Common myeloid progenitor, CD34-positive (primary cell): Measurements from ENCODE around the gene KLHL22.

ENCODE experiments used
- CTCF ChIA-PET: fragments of 350-600 bp; sonication (Branson Sonifier 250); formaldehyde crosslinking; loops from one replicate; lab custom pipeline; 2021; ENCODE audit warnings: antibody characterized with exemption; lab: Charles Lee
- POLR2A ChIA-PET: fragments of 350-600 bp; sonication (Branson Sonifier 250); formaldehyde crosslinking; loops from one replicate; lab custom pipeline; 2021; ENCODE audit warnings: antibody characterized with exemption; lab: Charles Lee
- DNase-seq, 3 donors: peaks; one replicate each; pipeline versions ENCODE4 v3.0.0 to v3.0.0-alpha.2; 2013
- H3K27ac ChIP-seq, 2 experiments: 1 replicate in 1 of 2; 2 replicates in 1 of 2; pipeline ENCODE4 v1.7.0; 2013; ENCODE audit warnings: inconsistent platforms in 2 of 2, low read length in 2 of 2, mild to moderate bottlenecking in 2 of 2, low read depth in 1 of 2, moderate library complexity in 1 of 2; ENCODE audit not compliant: severe bottlenecking in 2 of 2, insufficient read depth in 1 of 2, poor library complexity in 1 of 2
- H3K27me3 ChIP-seq, 5 experiments: replicated peaks in 2 of 5; 1 replicate in 3 of 5; 2 replicates in 2 of 5; pipeline versions ENCODE4 v1.6.1 to v1.7.0; 2013; ENCODE audit warnings: low read length in 4 of 5, mild to moderate bottlenecking in 2 of 5, moderate library complexity in 2 of 5, inconsistent platforms in 1 of 5; ENCODE audit not compliant: insufficient read depth in 5 of 5, control insufficient read depth in 4 of 5
- H3K36me3 ChIP-seq, 4 experiments: 1 replicate in 2 of 4; 2 replicates in 2 of 4; pipeline versions ENCODE4 v1.6.1 to v1.7.0; 2013; ENCODE audit warnings: low read length in 3 of 4, control low read depth in 1 of 4, mild to moderate bottlenecking in 1 of 4; ENCODE audit not compliant: control insufficient read depth in 4 of 4, insufficient read depth in 4 of 4
- H3K4me1 ChIP-seq, 4 experiments: 1 replicate in 3 of 4; 2 replicates in 1 of 4; pipeline versions ENCODE4 v1.6.1 to v1.7.1; 2013; ENCODE audit warnings: low read length in 3 of 4, mild to moderate bottlenecking in 3 of 4, control low read depth in 1 of 4, inconsistent platforms in 1 of 4, moderate library complexity in 1 of 4; ENCODE audit not compliant: control insufficient read depth in 4 of 4, insufficient read depth in 4 of 4; ENCODE audit errors: control extremely low read depth in 1 of 4
- H3K4me3 ChIP-seq, 7 experiments: 1 replicate in 4 of 7; 2 replicates in 3 of 7; pipeline versions ENCODE4 v1.5.1 to v1.7.0; 2013; ENCODE audit warnings: mild to moderate bottlenecking in 7 of 7, low read length in 6 of 7, moderate library complexity in 6 of 7, inconsistent platforms in 2 of 7, low read depth in 2 of 7, control low read depth in 1 of 7; ENCODE audit not compliant: insufficient read depth in 4 of 7, control insufficient read depth in 1 of 7; ENCODE audit errors: extremely low read depth in 1 of 7
- H3K9me3 ChIP-seq, 5 experiments: 1 replicate in 4 of 5; 2 replicates in 1 of 5; pipeline versions ENCODE4 v1.6.1 to v1.7.1; 2013; ENCODE audit warnings: low read length in 4 of 5, mild to moderate bottlenecking in 2 of 5, inconsistent platforms in 1 of 5, low read depth in 1 of 5, moderate library complexity in 1 of 5; ENCODE audit not compliant: control insufficient read depth in 4 of 5, insufficient read depth in 2 of 5; ENCODE audit errors: control extremely low read depth in 1 of 5
- WGBS: methylation state at CpG from one replicate; pipeline ENCODE4 v1.1.5; 2013; ENCODE audit not compliant: insufficient coverage; 5-methylcytosine and 5-hydroxymethylcytosine counted together

KLHL22 gene

DNA sequence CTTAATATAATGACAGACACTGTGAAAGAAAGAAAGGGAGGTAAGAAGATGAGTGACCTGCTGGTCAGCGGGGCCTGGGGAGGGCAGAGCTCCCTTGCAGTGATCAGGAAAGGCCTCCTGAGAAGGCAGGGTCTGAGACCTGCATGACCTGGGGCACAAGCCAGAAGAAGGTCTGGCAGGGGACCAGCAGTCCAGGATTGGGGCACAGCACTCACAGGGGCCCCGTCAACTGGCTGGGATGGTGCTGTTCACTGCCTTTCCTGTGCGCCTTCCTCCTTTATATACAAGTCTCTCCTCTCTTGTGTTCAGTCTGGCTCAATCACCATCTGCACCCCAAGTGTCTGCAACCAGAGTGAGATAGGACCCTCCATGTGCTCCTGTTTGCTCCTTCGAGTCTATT is 35.7 kb downstream of the KLHL22 start:
- Histone ChIP-seq H3K4me1 (peaks cover 3 to 22% (median 18%) of the 10 kb centered on the region in 4 experiments), H3K36me3 (peaks cover 4 to 46% (median 11%) of the 10 kb centered on the region in 4 experiments), H3K27ac (no peak overlapping the region), H3K4me3 (no peak overlapping the region), H3K9me3 (no peaks in the 10 kb centered on the region), H3K27me3 (no peaks in the 10 kb centered on the region)
- 100% methylated on average over 4 of the region's 4 CpGs for WGBS
- ChIA-PET POLR2A (no interaction called here), CTCF (interaction anchor here (3.3 kb wide), 1 partner anchor 41 kb away, joined by 10 read pairs; no protein-coding TSS in a partner anchor)
- no peak for DNase-seq

DNA sequence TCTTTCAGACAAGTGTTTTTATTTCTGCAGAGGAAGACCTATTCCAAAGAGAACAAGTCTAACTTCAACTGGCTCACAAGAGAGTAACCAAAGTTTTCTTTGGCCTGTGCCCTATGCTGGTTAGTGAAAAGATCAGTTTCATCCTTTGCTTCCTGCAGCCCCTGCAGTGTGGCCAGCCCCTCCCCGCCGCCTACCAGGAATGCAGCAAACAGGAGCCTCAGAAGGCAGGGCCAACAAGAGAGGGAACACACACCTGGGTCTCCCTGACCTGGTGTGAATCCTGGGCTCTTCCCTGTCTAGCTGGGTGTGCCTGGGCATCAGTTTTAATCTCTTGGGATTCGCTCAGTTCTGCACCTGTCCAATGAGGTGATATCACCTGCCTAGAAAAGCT is 36.4 kb downstream of the KLHL22 start:
- WGBS: 97% methylated on average over 3 of the region's 3 CpGs
- Histone ChIP-seq H3K9me3 (no peaks in the 10 kb centered on the region), H3K4me1 (peaks cover 3 to 20% (median 15%) of the 10 kb centered on the region in 4 experiments), H3K4me3 (no peak overlapping the region), H3K27ac (no peak overlapping the region), H3K36me3 (peaks cover 3 to 40% (median 8%) of the 10 kb centered on the region in 4 experiments), H3K27me3 (no peaks in the 10 kb centered on the region)
- POLR2A ChIA-PET: no interaction called here
- CTCF ChIA-PET: interaction anchor here (1.0 to 3.3 kb wide), 2 partner anchors 41 to 51 kb away, joined by 5 to 10 read pairs; no protein-coding TSS in a partner anchor
- DNase-seq: no peak

DNA sequence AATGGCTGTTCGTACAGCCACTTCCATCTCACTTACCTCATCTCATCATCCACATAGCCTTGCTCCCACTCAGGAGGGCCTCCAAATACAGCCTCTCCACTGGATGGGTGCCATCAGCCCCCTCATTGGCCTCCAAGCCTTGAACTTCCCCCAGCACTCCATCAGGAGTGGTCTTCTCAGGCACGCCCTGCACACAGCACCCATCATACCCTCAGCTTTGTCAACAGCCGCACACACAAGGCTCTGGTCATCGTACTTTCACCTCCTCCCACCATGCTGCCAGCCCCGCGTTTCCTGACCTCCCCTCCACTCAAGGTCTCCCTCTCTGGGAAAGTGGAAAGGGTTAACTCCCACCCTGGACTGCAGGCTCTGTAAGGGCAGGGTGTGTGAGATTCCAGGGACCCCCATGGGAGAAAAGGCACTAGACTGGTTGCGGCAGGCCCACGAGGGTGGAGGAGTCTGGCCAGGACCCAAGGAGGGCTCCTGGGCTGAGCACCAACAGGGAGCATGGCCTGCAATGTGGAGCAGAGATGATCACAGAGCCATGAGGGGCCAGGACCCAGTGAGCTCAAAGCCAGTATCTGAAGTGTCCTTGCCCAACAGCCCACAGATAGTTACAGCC is 37.0 kb downstream of the KLHL22 start:
- no peak overlapping the region for H3K4me3 ChIP-seq
- WGBS: 97% methylated on average over 7 of the region's 8 CpGs
- POLR2A ChIA-PET: no interaction called here
- no peaks in the 10 kb centered on the region for H3K27me3 ChIP-seq
- DNase-seq: no peak
- H3K4me1 ChIP-seq: peaks cover 3 to 15% (median 10%) of the 10 kb centered on the region in 4 experiments
- H3K27ac ChIP-seq: no peak overlapping the region
- CTCF ChIA-PET: interaction anchor here (1.0 to 3.3 kb wide), 2 partner anchors 40 to 50 kb away, joined by 5 to 10 read pairs; no protein-coding TSS in a partner anchor
- H3K36me3 ChIP-seq: peaks cover 0 to 39% (median 8%) of the 10 kb centered on the region in 4 experiments
- H3K9me3 ChIP-seq: no peaks in the 10 kb centered on the region

DNA sequence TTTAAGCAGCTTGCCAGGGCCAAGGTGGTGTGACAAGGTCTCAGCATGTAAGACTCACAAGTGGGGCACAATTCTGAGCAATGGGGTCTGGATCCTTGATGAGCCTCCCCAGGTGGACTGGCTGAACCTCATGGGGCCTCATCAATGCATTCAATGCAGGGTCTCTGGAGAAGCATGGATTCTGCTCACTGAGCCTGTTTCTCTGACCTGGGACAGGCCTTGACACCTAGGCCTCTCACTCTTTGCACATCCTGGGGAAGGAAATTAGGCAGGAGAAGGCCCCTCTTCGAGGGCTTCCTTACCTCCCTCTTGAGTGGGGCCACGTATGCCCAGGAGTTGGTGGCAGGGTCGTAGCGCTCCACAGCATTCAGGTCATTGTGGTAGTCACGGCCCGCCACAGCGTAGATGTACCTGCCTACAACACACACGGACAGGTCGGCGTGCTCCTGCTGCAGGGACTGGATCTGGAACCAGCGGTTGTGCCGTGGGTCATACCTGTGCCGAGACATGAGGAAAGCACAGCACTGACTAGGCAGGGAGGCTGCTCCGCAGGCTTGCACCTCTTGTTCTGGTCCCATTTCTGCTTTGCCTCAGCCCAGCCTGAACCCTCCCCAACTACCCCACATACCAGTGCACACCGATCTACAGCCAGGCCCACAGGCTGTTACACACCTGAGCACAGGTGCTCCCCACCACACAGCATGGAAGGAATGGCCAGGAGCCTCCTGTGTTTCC is 37.9 kb downstream of the KLHL22 start:
- Histone ChIP-seq H3K9me3 (no peaks in the 10 kb centered on the region), H3K4me1 (peaks cover 0 to 6% (median 3%) of the 10 kb centered on the region in 4 experiments), H3K27ac (no peak overlapping the region), H3K4me3 (no peak overlapping the region), H3K36me3 (peaks cover 0 to 39% (median 8%) of the 10 kb centered on the region in 4 experiments), H3K27me3 (no peaks in the 10 kb centered on the region)
- CTCF ChIA-PET: interaction anchor here (1.4 to 4.6 kb wide), 5 partner anchors 10 to 301 kb away, joined by 4 to 48 read pairs (median 9); no protein-coding TSS in a partner anchor
- no peak for DNase-seq
- WGBS: 89% methylated on average over 14 of the region's 15 CpGs
- POLR2A ChIA-PET: no interaction called here

DNA sequence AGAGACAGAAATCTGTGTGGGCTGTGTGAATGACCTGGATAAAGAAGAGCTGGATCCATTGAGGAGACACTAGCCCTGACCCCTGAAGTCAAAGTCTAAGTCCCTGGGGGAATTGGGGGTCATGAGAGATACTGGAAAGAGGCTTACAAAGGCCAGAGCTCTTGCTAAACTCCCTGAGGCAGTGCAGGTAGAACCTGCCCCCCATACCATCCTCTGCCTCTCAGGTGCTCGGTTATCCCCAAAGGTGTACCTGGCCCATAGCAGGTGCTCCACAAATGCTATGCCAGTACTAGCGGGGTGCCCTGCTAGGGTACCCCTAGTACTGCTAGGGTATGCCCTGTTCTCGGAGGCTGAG is 38.9 kb downstream of the KLHL22 start:
- ChIA-PET CTCF (interaction anchor here (0.8 to 4.6 kb wide), 15 partner anchors 8 to 300 kb away, joined by 3 to 48 read pairs (median 4); no protein-coding TSS in a partner anchor), POLR2A (interaction anchor here (0.6 to 1.1 kb wide), 2 partner anchors 28 to 38 kb away, joined by 3 to 5 read pairs; no protein-coding TSS in a partner anchor)
- Histone ChIP-seq H3K4me3 (no peak overlapping the region), H3K27ac (no peak overlapping the region), H3K36me3 (peaks cover 0 to 41% (median 8%) of the 10 kb centered on the region in 4 experiments), H3K4me1 (peaks cover 0 to 4% (median 0%) of the 10 kb centered on the region in 4 experiments), H3K9me3 (no peaks in the 10 kb centered on the region), H3K27me3 (no peaks in the 10 kb centered on the region)
- WGBS: 93% methylated on average over 3 of the region's 3 CpGs
- no peak for DNase-seq

DNA sequence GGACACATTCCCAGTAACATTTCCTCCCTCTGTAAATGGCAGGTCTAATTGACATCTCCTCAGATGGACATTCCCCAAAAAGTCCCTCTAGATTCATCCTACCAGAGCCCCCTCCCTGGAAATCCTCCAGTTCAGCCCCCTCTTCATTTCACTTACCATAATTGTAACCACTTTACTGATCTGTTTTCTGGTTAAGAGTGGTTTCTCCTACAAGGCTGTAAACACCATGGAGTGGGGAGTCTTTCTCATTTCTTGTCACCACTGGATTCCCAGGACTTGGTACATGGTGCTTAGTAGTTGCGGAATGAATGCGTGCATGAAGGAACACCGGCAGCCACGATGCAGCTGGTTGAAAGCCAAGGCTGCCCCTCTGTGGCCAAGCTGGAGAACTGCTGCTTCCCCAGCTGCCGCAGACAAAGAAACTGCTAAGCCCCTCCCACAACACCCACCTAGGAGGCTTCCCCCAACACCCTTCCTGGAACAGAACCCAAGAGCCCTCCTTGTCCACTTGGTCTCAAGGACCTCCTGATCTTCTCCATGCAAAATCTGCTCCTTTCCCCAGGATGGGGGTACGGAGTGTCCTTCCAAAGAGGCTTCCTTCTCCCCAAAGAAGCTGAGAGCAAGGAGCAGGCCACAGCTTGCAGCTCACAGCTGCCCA is 39.4 kb downstream of the KLHL22 start:
- DNase-seq: peak; percentile 83 to 89 (median 86)
- WGBS: 33% methylated on average over 5 of the region's 6 CpGs
- Histone ChIP-seq H3K36me3 (peaks cover 0 to 46% (median 9%) of the 10 kb centered on the region in 4 experiments), H3K27me3 (no peaks in the 10 kb centered on the region), H3K9me3 (no peaks in the 10 kb centered on the region), H3K27ac (no peak overlapping the region), H3K4me1 (peaks cover 0 to 4% (median 0%) of the 10 kb centered on the region in 4 experiments), H3K4me3 (no peak overlapping the region)
- ChIA-PET POLR2A (interaction anchor here (0.6 to 1.1 kb wide), 2 partner anchors 29 to 38 kb away, joined by 3 to 5 read pairs; no protein-coding TSS in a partner anchor), CTCF (interaction anchor here (0.8 to 4.6 kb wide), 16 partner anchors 8 to 299 kb away, joined by 3 to 48 read pairs (median 4); no protein-coding TSS in a partner anchor)
